Measurements from ENCODE around the gene ACOT13. TPM values are rescaled to one million over a fixed set of nuclear protein-coding genes. Genes with fewer than 3 reads are reported as not detected.
A peak's percentile ranks its signal among the peaks of the same experiment; 100 is the strongest.
"Not testable (repeated sequence)": the region's sequence is repeated elsewhere in the genome, so short reads cannot be mapped to it uniquely, and the experiment has no call there.

Gene ACOT13
- total RNA-seq, 1 experiment from 2014 or later = 33.5 TPM

- ATAC-seq (no peak), DNase-seq (ENCODE audit: low read depth, low spot score) (no peak)
- Histone ChIP-seq H2AFZ (ENCODE audit: low read depth, low read length, poor library complexity, severe bottlenecking) (no peak overlapping the region), H3K9ac (ENCODE audit: low read length) (no peak overlapping the region), H3K4me1 (ENCODE audit: control insufficient read depth in 1 of 2, insufficient read depth in 2 of 2, low read length in 2 of 2) (no peaks in the 10 kb centered on the region), H3K36me3 (ENCODE audit: control insufficient read depth in 1 of 2, insufficient read depth in 2 of 2, low read length in 2 of 2) (no peaks in the 10 kb centered on the region; a peak in 1 of 4 replicates), H3K4me2 (ENCODE audit: low read length) (no peak overlapping the region), H3K27ac (ENCODE audit: low read depth, low read length) (no peak overlapping the region), H3K79me2 (ENCODE audit: insufficient read depth, low read length) (no peaks in the 10 kb centered on the region), H3K4me3 (replicated peaks in 1 of 2; ENCODE audit: low read depth in 1 of 2, low read length in 2 of 2) (no peak overlapping the region), H3K27me3 (ENCODE audit: insufficient read depth, low read length) (no peaks in the 10 kb centered on the region), H4K20me1 (ENCODE audit: insufficient read depth) (no peaks in the 10 kb centered on the region), H3K9me2 (ENCODE audit: insufficient read depth) (no peaks in the 10 kb centered on the region), H3K9me3 (ENCODE audit: control insufficient read depth in 1 of 2, insufficient read depth in 1 of 2, low read depth in 1 of 2, low read length in 2 of 2) (no peaks in the 10 kb centered on the region)
- POLR2A ChIA-PET = no interaction called here
- no peak for TF ChIP-seq RAD21 (IDR thresholded peaks at IDR 0.05; ENCODE audit: low read depth)
- TF ChIP-seq JUND (IDR thresholded peaks at IDR 0.05) = no peak
- TF ChIP-seq MAX (IDR thresholded peaks at IDR 0.05) = no peak
- no peak for TF ChIP-seq ZFX (IDR thresholded peaks at IDR 0.05)
- no peak for TF ChIP-seq EZH2 (IDR thresholded peaks at IDR 0.05)
- no peak for TF ChIP-seq EZH2phosphoT487 (IDR thresholded peaks at IDR 0.05; ENCODE audit: borderline replicate concordance)
- TF ChIP-seq SP1 (IDR thresholded peaks at IDR 0.05; ENCODE audit: low read depth) = no peak
- no peak for TF ChIP-seq CEBPB (IDR thresholded peaks at IDR 0.05; ENCODE audit: low read depth)
- no peak for TF ChIP-seq CBX3 (IDR thresholded peaks at IDR 0.05; ENCODE audit: low read depth)
- intact Hi-C loops (cut with micrococcal nuclease) = no loop called here
- RAD21 ChIA-PET (ENCODE audit: low non-redundant PET in 1 of 2, low total read pairs in 2 of 2, uncharacterized antibody in 2 of 2, unreplicated experiment in 2 of 2) = no interaction called here
- BruUV-seq (replicated peaks) = no TSS peak
- CTCF ChIA-PET = interaction anchor here (1.3 kb wide), 1 partner anchor 113 kb away, joined by 4 read pairs; no protein-coding TSS in a partner anchor
Observed at GRCh38 chr6:24694198-24694597, 27.3 kb downstream of the ACOT13 start.

GRCh38 chr6:24695635-24696034 is 28.8 kb downstream of the ACOT13 start:
- H3K9me2 ChIP-seq (ENCODE audit: insufficient read depth); H3K4me3 ChIP-seq (replicated peaks in 1 of 2; ENCODE audit: low read depth in 1 of 2, low read length in 2 of 2); H3K9me3 ChIP-seq (ENCODE audit: control insufficient read depth in 1 of 2, insufficient read depth in 1 of 2, low read depth in 1 of 2, low read length in 2 of 2); BruUV-seq (replicated peaks); H3K9ac ChIP-seq (ENCODE audit: low read length); CTCF ChIA-PET; POLR2A ChIA-PET; H3K27me3 ChIP-seq (ENCODE audit: insufficient read depth, low read length); H3K27ac ChIP-seq (ENCODE audit: low read depth, low read length); H3K36me3 ChIP-seq (ENCODE audit: control insufficient read depth in 1 of 2, insufficient read depth in 2 of 2, low read length in 2 of 2); H3K4me1 ChIP-seq (ENCODE audit: control insufficient read depth in 1 of 2, insufficient read depth in 2 of 2, low read length in 2 of 2); H4K20me1 ChIP-seq (ENCODE audit: insufficient read depth); H2AFZ ChIP-seq (ENCODE audit: low read depth, low read length, poor library complexity, severe bottlenecking); H3K4me2 ChIP-seq (ENCODE audit: low read length); H3K79me2 ChIP-seq (ENCODE audit: insufficient read depth, low read length): not testable (repeated sequence)
- peak in 2 of 3 experiments; percentile 55 to 77; a peak in 4 of 6 replicates for TF ChIP-seq CTCF (IDR thresholded peaks at IDR 0.05 in 2 of 3, conservative IDR thresholded peaks at IDR 0.05 in 1 of 3; ENCODE audit: borderline replicate concordance in 1 of 3, insufficient read depth in 1 of 3, low read depth in 2 of 3, low read length in 2 of 3)
- peak; percentile 83 for TF ChIP-seq RAD21 (IDR thresholded peaks at IDR 0.05; ENCODE audit: low read depth)
- RAD21 ChIA-PET (ENCODE audit: low non-redundant PET in 1 of 2, low total read pairs in 2 of 2, uncharacterized antibody in 2 of 2, unreplicated experiment in 2 of 2) = interaction anchor here in 1 of 2 experiments (1.3 kb wide), 1 partner anchor 114 kb away, joined by 3 read pairs; no protein-coding TSS in a partner anchor
- ATAC-seq = peak; percentile 95
- intact Hi-C loops (cut with micrococcal nuclease) = loop anchor here (1.0 kb wide), 4 partner anchors 114 to 412 kb away; no protein-coding TSS in a partner anchor
- DNase-seq (ENCODE audit: low read depth, low spot score) = peak; percentile 28
